ENCODE results near the gene PLAAT3.
A peak's percentile ranks its signal among the peaks of the same experiment; 100 is the strongest.
"Not testable (repeated sequence)": the region's sequence is repeated elsewhere in the genome, so short reads cannot be mapped to it uniquely, and the experiment has no call there.

The PLAAT3 gene

DNA sequence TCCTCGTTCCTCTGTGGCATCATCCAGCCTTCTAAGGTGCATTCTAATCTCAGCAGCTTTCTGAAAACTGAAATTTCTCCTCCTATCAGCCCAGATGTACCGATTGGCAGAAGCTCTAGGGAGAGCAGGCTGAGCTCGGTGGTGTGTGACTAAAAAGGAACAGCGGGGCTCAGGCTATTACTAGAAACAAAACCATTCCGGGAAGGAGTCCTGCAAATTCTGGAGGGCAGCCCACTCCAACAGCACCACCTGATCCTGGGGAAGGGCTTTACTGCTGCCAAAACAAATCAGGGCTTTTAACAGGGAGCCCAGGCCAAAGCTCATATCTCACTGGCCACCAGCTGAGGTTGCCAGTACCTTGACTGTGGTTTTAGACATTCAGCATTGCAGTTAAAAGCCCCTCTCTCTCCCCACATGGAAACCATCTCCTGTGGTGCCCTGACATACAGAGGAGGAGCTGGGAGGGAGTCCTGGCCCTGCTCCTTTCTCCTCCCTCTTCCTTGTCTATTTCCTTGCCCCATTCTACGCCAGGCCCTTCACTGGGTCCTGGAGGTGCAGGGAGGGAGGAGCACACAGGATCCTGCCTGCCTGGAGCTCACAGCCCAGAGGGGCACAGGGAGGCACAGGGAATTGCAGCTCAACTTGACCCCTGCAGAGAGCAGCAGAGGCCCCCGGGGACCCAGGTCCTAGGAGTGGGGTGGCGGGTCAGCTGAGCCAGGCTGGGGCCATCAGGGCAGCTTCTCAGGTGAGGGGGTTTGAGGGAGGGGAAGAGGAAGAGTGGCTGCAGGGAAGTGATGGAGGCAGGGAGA is 76.7 kb downstream of the PLAAT3 start:
- no peak for DNase-seq (ENCODE audit: low read depth)

DNA sequence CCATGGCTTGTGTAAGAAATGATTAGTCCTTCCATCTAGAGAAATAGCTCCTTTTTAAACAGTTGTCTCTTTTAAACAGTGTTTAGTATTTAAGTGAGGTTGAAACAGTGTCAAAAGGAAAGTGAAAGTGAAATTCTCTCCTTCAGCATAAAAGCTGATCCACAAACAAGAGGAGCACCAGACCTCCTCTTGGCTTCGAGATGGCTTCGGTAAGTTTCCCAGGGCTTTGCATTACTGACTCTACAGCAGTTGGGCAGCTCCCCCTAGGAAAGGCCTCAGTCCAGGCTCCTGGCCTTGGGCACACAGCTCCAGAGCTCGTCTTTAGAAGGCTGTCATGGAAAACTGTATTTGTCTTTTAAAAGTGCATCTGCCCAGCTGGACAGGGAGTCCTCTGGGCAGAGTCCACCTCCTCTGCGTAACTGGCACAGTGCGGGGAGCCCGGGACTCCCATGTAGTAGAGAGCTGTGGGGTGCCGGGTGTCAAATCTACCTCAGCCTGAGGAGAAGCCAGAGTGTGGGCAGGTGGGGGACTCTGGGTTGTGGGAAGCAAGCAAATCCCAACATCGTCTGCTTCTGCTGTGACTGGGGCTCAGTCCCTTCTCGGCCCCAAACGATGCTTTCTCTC is 77.5 kb downstream of the PLAAT3 start, which contains the start of gene PLAAT4:
PLAAT4 (plus strand) TSS at position 140 of the 624 bp plus-strand sequence; CDS start at position 201, 61 bp downstream.
- no peak for DNase-seq (ENCODE audit: low read depth)

GRCh38 chr11:63535734-63536133 is 78.5 kb downstream of the PLAAT3 start:
- no peak for DNase-seq (ENCODE audit: low read depth)

DNA sequence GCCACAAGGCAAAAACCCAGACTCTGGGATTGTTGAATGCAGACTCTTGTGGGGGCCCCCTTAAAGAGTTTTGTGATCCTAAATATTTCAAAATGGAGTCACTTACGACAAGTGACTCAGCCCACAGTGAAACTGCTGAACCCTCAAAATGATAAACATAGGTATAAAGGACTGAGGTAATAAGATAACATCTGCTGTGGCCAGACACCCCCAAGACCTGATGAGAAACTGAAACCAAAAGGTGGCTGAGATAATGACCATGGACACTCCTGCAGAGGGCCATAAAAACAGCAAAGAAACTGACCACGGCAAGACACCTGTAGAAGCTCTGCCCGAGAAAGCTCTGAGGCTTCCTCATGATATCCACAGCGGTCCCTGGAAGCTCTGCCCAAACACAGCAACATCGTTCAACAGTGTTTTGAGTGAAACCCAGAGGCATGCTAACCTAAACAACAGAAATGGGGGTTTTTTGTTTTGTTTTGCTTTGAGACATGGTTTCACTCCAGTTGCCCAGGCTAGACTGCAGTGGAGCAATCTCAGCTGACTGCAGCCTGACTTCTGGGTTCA is 79.3 kb downstream of the PLAAT3 start:
- no peak for DNase-seq (ENCODE audit: low read depth)

DNA sequence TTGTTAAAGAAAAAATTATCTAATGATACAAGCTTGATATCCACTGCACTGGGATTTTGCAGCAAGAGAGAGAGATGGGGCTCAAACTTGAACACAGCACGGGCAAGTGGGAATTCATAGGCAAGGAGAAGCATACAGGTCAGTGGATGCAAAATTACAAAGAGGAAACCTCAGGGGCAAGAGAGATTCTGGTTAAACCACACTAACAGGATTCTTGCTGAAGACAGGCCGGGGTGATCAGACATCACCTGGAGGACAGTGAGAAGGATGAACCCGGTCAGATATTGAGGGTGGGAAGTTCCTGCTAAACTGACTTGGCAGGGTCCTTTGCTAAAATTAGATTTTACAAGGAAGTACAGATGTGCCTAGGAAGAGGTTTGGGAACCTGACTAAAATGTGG is 80.2 kb downstream of the PLAAT3 start:
- DNase-seq (ENCODE audit: low read depth) = no peak

GRCh38 chr11:63532799-63533475 is 81.3 kb downstream of the PLAAT3 start:
- DNase-seq (ENCODE audit: low read depth) = no peak

GRCh38 chr11:63532117-63532516 is 82.1 kb downstream of the PLAAT3 start:
- no peak for DNase-seq (ENCODE audit: low read depth)

DNA sequence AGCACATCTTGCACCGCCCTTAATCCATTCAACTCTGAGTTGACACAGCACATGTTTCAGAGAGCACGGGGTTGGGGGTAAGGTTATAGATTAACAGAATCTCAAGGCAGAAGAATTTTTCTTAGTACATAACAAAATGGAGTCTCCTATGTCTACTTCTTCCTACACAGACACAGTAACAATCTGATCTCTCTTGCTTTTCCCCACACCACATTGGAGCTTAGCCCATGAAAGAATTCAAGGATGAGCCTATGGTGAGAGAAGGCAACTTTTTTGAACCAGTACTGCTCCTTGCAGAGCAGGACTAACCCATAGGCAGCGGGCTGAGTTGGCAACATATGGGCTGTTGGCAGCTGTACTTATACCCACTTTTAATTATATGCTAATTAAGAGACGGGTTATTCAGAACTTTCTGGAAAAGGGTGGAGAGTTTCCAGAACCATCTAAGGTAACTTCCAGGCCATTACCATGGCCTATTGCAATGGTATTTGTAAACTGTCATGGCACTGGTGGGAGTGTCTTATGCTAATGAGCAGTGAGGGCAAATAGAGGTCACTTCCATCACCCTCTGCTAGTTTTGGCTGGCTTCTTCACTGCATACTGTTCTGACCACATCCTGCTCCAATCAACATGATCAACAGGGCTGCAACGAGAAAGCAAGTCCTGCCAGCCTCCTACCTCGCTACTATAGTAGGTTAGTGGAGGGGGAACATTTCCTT is 83.0 kb downstream of the PLAAT3 start:
- peak; percentile 62 for DNase-seq (ENCODE audit: low read depth)

DNA sequence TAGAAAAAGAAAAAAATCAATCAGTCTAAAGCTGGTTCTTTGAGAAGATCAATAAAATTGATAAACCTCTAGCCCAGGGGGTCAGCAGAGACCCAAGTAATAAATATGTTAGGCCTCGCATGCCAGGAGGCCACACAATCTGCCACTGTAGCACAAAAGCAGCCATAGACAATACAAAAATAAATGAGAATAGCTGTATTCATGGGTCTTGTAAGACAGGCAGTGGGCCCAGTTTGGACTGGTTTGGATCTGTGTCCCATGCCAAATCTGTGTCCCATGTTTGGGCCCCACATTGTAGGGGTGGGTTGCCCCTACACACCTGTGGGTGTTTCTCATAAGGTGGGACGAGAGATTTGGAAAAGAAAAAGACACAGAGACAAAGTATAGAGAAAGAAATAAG is 84.2 kb downstream of the PLAAT3 start:
- no peak for DNase-seq (ENCODE audit: low read depth)

DNA sequence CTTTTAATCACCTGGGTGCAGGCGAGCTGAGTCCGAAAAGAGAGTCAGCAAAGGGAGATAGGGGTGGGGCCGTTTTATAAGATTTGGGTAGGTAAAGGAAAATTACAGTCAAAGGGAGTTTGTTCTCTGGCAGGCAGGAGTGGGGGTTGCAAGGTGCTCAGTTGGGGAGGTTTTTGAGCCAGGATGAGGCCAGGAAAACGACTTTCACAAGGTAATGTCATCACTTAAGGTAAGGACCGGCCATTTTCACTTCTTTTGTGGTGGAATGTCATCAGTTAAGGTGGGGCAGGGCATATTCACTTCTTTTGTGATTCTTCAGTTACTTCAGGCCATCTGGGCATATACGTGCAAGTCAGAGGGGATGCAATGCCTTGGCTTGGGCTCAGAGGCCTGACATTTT is 84.9 kb downstream of the PLAAT3 start:
- DNase-seq (ENCODE audit: low read depth) = not testable (repeated sequence)

GRCh38 chr11:63528729-63529278 is 85.4 kb downstream of the PLAAT3 start:
- DNase-seq (ENCODE audit: low read depth) = not testable (repeated sequence)

GRCh38 chr11:63528156-63528555 is 86.1 kb downstream of the PLAAT3 start:
- not testable (repeated sequence) for DNase-seq (ENCODE audit: low read depth)

GRCh38 chr11:63527667-63528066 is 86.6 kb downstream of the PLAAT3 start:
- no peak for DNase-seq (ENCODE audit: low read depth)
